Measurements from ENCODE around the gene IFNLR1.

IFNLR1 gene

GRCh38 chr1:24134376-24134775 is 52.7 kb downstream of the IFNLR1 start:
- 60 to 90% methylated on average over 1 to 2 of the region's 3 CpGs for WGBS, 2 experiments (ENCODE audit: insufficient coverage in 2 of 2)
- H3K9me3 ChIP-seq (ENCODE audit: control insufficient read depth, low read length): peaks cover 6% of the 10 kb centered on the region
- H3K27ac ChIP-seq (ENCODE audit: low read depth, low read length, severe bottlenecking): no peak overlapping the region
- no peaks in the 10 kb centered on the region for H3K36me3 ChIP-seq (ENCODE audit: control insufficient read depth, insufficient read depth, low read length)
- H3K4me1 ChIP-seq (ENCODE audit: control insufficient read depth, insufficient read depth, low read length, poor library complexity, severe bottlenecking): no peaks in the 10 kb centered on the region
- H3K4me3 ChIP-seq (ENCODE audit: extremely low read depth, insufficient read depth, low read length, poor library complexity, severe bottlenecking): no peak overlapping the region

GRCh38 chr1:24133819-24134218 is 53.3 kb downstream of the IFNLR1 start:
- Histone ChIP-seq H3K9me3 (ENCODE audit: control insufficient read depth, low read length) (peaks cover under 1% of the 10 kb centered on the region), H3K4me1 (ENCODE audit: control insufficient read depth, insufficient read depth, low read length, poor library complexity, severe bottlenecking) (peaks cover 6% of the 10 kb centered on the region), H3K4me3 (ENCODE audit: extremely low read depth, insufficient read depth, low read length, poor library complexity, severe bottlenecking) (no peak overlapping the region), H3K27ac (ENCODE audit: low read depth, low read length, severe bottlenecking) (no peak overlapping the region), H3K36me3 (ENCODE audit: control insufficient read depth, insufficient read depth, low read length) (no peaks in the 10 kb centered on the region)
- no CpG with 5 or more reads among the region's 1 CpG for WGBS, 2 experiments (ENCODE audit: insufficient coverage in 2 of 2)

- H3K9me3 ChIP-seq (ENCODE audit: control insufficient read depth, low read length): no peaks in the 10 kb centered on the region
- WGBS, 2 experiments (ENCODE audit: insufficient coverage in 2 of 2): 100% methylated on average over 1 of the region's 3 CpGs; no CpG with 5 or more reads in 1 of the 2 experiments
- no peak overlapping the region for H3K4me3 ChIP-seq (ENCODE audit: extremely low read depth, insufficient read depth, low read length, poor library complexity, severe bottlenecking)
- no peak overlapping the region for H3K27ac ChIP-seq (ENCODE audit: low read depth, low read length, severe bottlenecking)
- no peaks in the 10 kb centered on the region for H3K36me3 ChIP-seq (ENCODE audit: control insufficient read depth, insufficient read depth, low read length)
- peaks cover 9% of the 10 kb centered on the region for H3K4me1 ChIP-seq (ENCODE audit: control insufficient read depth, insufficient read depth, low read length, poor library complexity, severe bottlenecking)
Measured at GRCh38 chr1:24130385-24130784, 56.7 kb downstream of the IFNLR1 start.

- H3K27ac ChIP-seq (ENCODE audit: low read depth, low read length, severe bottlenecking): no peak overlapping the region
- H3K36me3 ChIP-seq (ENCODE audit: control insufficient read depth, insufficient read depth, low read length): no peaks in the 10 kb centered on the region
- H3K4me1 ChIP-seq (ENCODE audit: control insufficient read depth, insufficient read depth, low read length, poor library complexity, severe bottlenecking): peaks cover 17% of the 10 kb centered on the region
- no peaks in the 10 kb centered on the region for H3K9me3 ChIP-seq (ENCODE audit: control insufficient read depth, low read length)
- H3K4me3 ChIP-seq (ENCODE audit: extremely low read depth, insufficient read depth, low read length, poor library complexity, severe bottlenecking): no peak overlapping the region
- WGBS, 2 experiments (ENCODE audit: insufficient coverage in 2 of 2): 76 to 88% methylated on average over 5 of the region's 7 CpGs
Measured at GRCh38 chr1:24127801-24128363, 59.2 kb downstream of the IFNLR1 start.

- Histone ChIP-seq H3K4me1 (ENCODE audit: control insufficient read depth, insufficient read depth, low read length, poor library complexity, severe bottlenecking) (peaks cover 17% of the 10 kb centered on the region), H3K4me3 (ENCODE audit: extremely low read depth, insufficient read depth, low read length, poor library complexity, severe bottlenecking) (no peak overlapping the region), H3K9me3 (ENCODE audit: control insufficient read depth, low read length) (no peaks in the 10 kb centered on the region), H3K27ac (ENCODE audit: low read depth, low read length, severe bottlenecking) (no peak overlapping the region), H3K36me3 (ENCODE audit: control insufficient read depth, insufficient read depth, low read length) (no peaks in the 10 kb centered on the region)
- 80 to 100% methylated on average over 1 of the region's 3 CpGs for WGBS, 2 experiments (ENCODE audit: insufficient coverage in 2 of 2)
Measured at GRCh38 chr1:24127134-24127800, 59.8 kb downstream of the IFNLR1 start.

GRCh38 chr1:24126672-24127023 is 60.4 kb downstream of the IFNLR1 start:
- Histone ChIP-seq H3K4me1 (ENCODE audit: control insufficient read depth, insufficient read depth, low read length, poor library complexity, severe bottlenecking) (peaks cover 17% of the 10 kb centered on the region), H3K4me3 (ENCODE audit: extremely low read depth, insufficient read depth, low read length, poor library complexity, severe bottlenecking) (no peak overlapping the region), H3K36me3 (ENCODE audit: control insufficient read depth, insufficient read depth, low read length) (no peaks in the 10 kb centered on the region), H3K27ac (ENCODE audit: low read depth, low read length, severe bottlenecking) (no peak overlapping the region), H3K9me3 (ENCODE audit: control insufficient read depth, low read length) (no peaks in the 10 kb centered on the region)
- 80 to 100% methylated on average over 1 of the region's 5 CpGs for WGBS, 2 experiments (ENCODE audit: insufficient coverage in 2 of 2)

- H3K36me3 ChIP-seq (ENCODE audit: control insufficient read depth, insufficient read depth, low read length): no peaks in the 10 kb centered on the region
- no peaks in the 10 kb centered on the region for H3K9me3 ChIP-seq (ENCODE audit: control insufficient read depth, low read length)
- WGBS, 2 experiments (ENCODE audit: insufficient coverage in 2 of 2): 58 to 78% methylated on average over 4 of the region's 6 CpGs
Measured at GRCh38 chr1:24126018-24126671, 60.9 kb downstream of the IFNLR1 start.

GRCh38 chr1:24125456-24125855 is 61.6 kb downstream of the IFNLR1 start:
- Histone ChIP-seq H3K9me3 (ENCODE audit: control insufficient read depth, low read length) (no peaks in the 10 kb centered on the region), H3K4me3 (ENCODE audit: extremely low read depth, insufficient read depth, low read length, poor library complexity, severe bottlenecking) (no peak overlapping the region), H3K27ac (ENCODE audit: low read depth, low read length, severe bottlenecking) (no peak overlapping the region), H3K4me1 (ENCODE audit: control insufficient read depth, insufficient read depth, low read length, poor library complexity, severe bottlenecking) (peaks cover 17% of the 10 kb centered on the region), H3K36me3 (ENCODE audit: control insufficient read depth, insufficient read depth, low read length) (no peaks in the 10 kb centered on the region)
- 83 to 95% methylated on average over 2 to 3 of the region's 4 CpGs for WGBS, 2 experiments (ENCODE audit: insufficient coverage in 2 of 2)

More at GRCh38 chr1:24126018-24126671, 60.9 kb downstream of the IFNLR1 start:
- peaks cover 17% of the 10 kb centered on the region for H3K4me1 ChIP-seq (ENCODE audit: control insufficient read depth, insufficient read depth, low read length, poor library complexity, severe bottlenecking)
- no peak overlapping the region for H3K27ac ChIP-seq (ENCODE audit: low read depth, low read length, severe bottlenecking)
- H3K4me3 ChIP-seq (ENCODE audit: extremely low read depth, insufficient read depth, low read length, poor library complexity, severe bottlenecking): no peak overlapping the region

- no peaks in the 10 kb centered on the region for H3K9me3 ChIP-seq (ENCODE audit: control insufficient read depth, low read length)
- peaks cover 17% of the 10 kb centered on the region for H3K4me1 ChIP-seq (ENCODE audit: control insufficient read depth, insufficient read depth, low read length, poor library complexity, severe bottlenecking)
- no peak overlapping the region for H3K27ac ChIP-seq (ENCODE audit: low read depth, low read length, severe bottlenecking)
- no peak overlapping the region for H3K4me3 ChIP-seq (ENCODE audit: extremely low read depth, insufficient read depth, low read length, poor library complexity, severe bottlenecking)
- 90 to 92% methylated on average over 2 of the region's 2 CpGs for WGBS, 2 experiments (ENCODE audit: insufficient coverage in 2 of 2)
- no peaks in the 10 kb centered on the region for H3K36me3 ChIP-seq (ENCODE audit: control insufficient read depth, insufficient read depth, low read length)
Measured at GRCh38 chr1:24124980-24125379, 62.1 kb downstream of the IFNLR1 start.

GRCh38 chr1:24123611-24124010 is 63.5 kb downstream of the IFNLR1 start:
- Histone ChIP-seq H3K36me3 (ENCODE audit: control insufficient read depth, insufficient read depth, low read length) (no peaks in the 10 kb centered on the region), H3K4me1 (ENCODE audit: control insufficient read depth, insufficient read depth, low read length, poor library complexity, severe bottlenecking) (peaks cover 11% of the 10 kb centered on the region), H3K4me3 (ENCODE audit: extremely low read depth, insufficient read depth, low read length, poor library complexity, severe bottlenecking) (no peak overlapping the region), H3K9me3 (ENCODE audit: control insufficient read depth, low read length) (no peaks in the 10 kb centered on the region), H3K27ac (ENCODE audit: low read depth, low read length, severe bottlenecking) (no peak overlapping the region)
- 88 to 90% methylated on average over 5 of the region's 6 CpGs for WGBS, 2 experiments (ENCODE audit: insufficient coverage in 2 of 2)

GRCh38 chr1:24122776-24123175 is 64.3 kb downstream of the IFNLR1 start:
- Histone ChIP-seq H3K27ac (ENCODE audit: low read depth, low read length, severe bottlenecking) (no peak overlapping the region), H3K4me3 (ENCODE audit: extremely low read depth, insufficient read depth, low read length, poor library complexity, severe bottlenecking) (no peak overlapping the region), H3K9me3 (ENCODE audit: control insufficient read depth, low read length) (no peaks in the 10 kb centered on the region), H3K4me1 (ENCODE audit: control insufficient read depth, insufficient read depth, low read length, poor library complexity, severe bottlenecking) (peaks cover 11% of the 10 kb centered on the region), H3K36me3 (ENCODE audit: control insufficient read depth, insufficient read depth, low read length) (no peaks in the 10 kb centered on the region)
- WGBS, 2 experiments (ENCODE audit: insufficient coverage in 2 of 2): 91 to 95% methylated on average over 7 of the region's 7 CpGs

Data from mesodermal cell (in vitro differentiated cells).